HG03097 (cell line): ENCODE data around the gene SORT1.
"Not testable (repeated sequence)": the region's sequence is repeated elsewhere in the genome, so short reads cannot be mapped to it uniquely, and the experiment has no call there.

Experiments used
- ATAC-seq: cut with Tn5 transposase; IDR thresholded peaks from one replicate; pipeline ENCODE4 v1.9.1; 2021; ENCODE audit not compliant: unreplicated experiment, low FRiP score

SORT1 gene

GRCh38 chr1:109383087-109383779 is 14.5 kb downstream of the SORT1 start:
- ATAC-seq, result no peak

DNA sequence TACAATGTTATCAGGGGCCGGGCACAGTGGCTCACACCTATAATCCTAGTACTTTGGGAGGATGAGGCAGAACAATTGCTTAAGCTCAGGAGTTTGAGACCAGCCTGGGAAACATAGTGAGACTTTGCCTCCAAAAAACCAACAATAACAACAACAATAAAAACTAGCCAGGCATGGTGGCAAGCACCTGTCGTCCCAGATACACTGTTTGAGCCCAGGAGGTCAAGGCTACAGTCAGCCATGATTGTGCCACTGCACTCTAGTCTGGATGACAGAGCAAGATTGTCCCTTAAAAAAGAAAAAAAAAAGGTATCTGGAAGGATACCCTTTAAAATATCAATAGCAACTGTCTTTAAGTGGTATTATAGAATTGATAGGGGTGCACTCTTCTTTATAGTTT is 16.1 kb downstream of the SORT1 start:
- no peak for ATAC-seq

- ATAC-seq, result no peak
Observed at GRCh38 chr1:109379907-109380306, 17.8 kb downstream of the SORT1 start.

GRCh38 chr1:109379422-109379821 is 18.3 kb downstream of the SORT1 start:
- ATAC-seq, result no peak

GRCh38 chr1:109377698-109378097 is 20.0 kb downstream of the SORT1 start:
- no peak for ATAC-seq

GRCh38 chr1:109373696-109374095 is 24.0 kb downstream of the SORT1 start:
- not testable (repeated sequence) for ATAC-seq

- ATAC-seq, result no peak
Observed at GRCh38 chr1:109373126-109373525, 24.6 kb downstream of the SORT1 start.

DNA sequence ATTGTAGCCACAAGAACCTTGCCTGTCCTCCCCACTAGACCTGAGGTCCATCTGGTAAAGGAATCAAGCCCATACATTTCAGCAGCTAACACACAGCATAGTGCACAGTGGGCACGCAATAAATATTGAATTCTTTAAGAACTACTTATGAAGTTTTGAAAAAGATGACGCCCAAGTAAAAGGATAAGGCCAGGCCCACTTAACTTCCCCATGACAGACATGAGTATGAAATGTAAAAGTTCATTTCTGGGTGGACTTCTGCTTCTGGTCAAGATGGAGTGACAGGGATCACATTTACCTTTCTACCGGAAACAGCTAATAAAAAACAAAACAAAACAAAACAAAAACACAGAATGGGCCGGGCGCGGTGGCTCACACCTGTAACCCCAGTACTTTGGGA is 25.4 kb downstream of the SORT1 start:
- ATAC-seq, result no peak

DNA sequence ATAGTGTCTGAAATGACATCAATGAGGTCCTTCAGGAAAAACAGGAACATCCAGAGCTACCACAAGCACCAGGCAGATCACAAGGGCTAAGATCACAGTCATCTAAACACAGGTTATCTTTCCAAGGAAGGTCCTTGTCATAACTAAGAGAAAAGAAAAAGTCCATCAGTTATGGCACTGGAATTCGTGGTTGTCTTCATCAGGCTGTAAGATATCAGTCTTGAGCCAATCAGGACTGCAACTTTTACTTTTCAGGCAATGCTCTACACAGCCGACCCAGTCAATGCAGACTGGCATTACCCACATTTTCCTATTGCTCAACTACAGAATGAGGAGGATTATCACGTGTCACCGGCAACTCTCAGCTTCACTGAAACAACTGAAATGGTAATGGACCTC is 26.4 kb downstream of the SORT1 start:
- no peak for ATAC-seq

DNA sequence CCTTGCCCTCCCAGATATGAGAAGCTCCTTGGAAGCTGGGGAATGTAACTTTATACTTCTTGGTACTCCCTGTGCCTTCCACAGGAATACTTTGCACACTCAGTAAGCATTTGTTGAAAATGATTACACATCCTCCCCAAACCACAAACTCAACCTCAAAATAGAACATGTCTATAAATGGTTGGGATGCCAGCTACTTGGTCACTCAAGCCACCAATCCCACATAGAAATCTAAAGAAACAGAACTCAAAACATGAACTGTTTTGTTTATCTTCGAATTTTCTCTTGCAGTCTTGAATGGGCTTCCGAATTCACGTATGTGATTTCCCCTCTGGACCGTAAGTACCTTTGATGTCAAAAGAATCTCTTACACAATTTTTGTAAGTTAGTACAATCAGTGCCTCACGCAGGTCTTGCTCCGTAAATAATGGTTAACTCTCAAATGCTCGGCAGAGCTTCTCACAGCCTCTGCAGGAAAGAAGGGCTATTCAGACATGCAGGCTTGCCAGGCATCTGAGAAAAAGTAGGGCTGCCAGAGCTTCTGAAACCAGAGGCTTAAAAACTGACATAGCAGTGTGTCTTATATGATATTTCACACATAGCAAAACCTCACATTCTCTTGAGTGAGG is 26.9 kb downstream of the SORT1 start:
- no peak for ATAC-seq

- no peak for ATAC-seq
Observed at GRCh38 chr1:109369167-109369746, 28.5 kb downstream of the SORT1 start.

DNA sequence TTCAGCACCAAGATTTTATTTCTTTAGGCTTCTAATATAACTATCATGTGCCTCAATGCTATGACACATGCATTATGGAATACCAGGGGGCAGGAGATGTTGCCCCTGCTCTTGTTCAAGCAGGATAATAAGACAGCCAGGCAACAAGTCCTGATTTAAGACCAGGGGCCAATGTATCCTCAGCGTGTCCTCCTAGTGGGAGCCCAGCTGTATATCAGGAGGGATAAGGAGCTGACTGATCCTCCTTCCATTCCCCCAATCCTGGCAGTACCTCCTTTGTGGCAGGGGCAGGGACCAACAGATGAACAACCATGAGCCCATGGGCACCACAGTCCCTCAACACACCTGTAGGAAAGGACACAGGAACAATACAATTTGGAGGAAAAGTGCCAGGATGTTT is 29.3 kb downstream of the SORT1 start:
- ATAC-seq, result no peak

GRCh38 chr1:109367626-109368025 is 30.1 kb downstream of the SORT1 start:
- ATAC-seq, result no peak

GRCh38 chr1:109365642-109366204 is 32.0 kb downstream of the SORT1 start:
- no peak for ATAC-seq

- ATAC-seq, result no peak
Observed at GRCh38 chr1:109361649-109362048, 36.1 kb downstream of the SORT1 start.

GRCh38 chr1:109361069-109361468 is 36.6 kb downstream of the SORT1 start:
- ATAC-seq, result no peak

GRCh38 chr1:109357616-109358015 is 40.1 kb downstream of the SORT1 start:
- ATAC-seq, result no peak

- no peak for ATAC-seq
Observed at GRCh38 chr1:109356915-109357314, 40.8 kb downstream of the SORT1 start.

DNA sequence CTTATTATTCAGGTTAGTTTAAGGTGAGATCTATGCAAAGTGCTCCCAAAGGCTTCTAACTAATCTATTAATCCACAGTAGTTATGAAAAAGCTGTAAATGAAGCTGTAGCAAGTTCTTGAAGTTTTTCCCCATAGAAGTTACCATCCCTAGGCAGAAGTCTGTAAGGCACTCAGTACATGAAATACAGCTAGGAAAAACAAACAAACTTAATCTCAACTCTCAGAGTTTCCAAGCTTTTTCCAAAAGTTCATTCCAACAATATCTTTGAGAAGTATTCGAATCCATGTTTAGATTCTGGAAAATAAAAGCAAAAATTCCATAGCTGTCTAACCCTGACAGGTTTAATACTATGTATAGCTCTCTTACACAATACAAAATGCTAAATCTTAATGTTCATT is 41.2 kb downstream of the SORT1 start:
- ATAC-seq, result no peak

GRCh38 chr1:109354929-109355328 is 42.8 kb downstream of the SORT1 start:
- ATAC-seq, result no peak

DNA sequence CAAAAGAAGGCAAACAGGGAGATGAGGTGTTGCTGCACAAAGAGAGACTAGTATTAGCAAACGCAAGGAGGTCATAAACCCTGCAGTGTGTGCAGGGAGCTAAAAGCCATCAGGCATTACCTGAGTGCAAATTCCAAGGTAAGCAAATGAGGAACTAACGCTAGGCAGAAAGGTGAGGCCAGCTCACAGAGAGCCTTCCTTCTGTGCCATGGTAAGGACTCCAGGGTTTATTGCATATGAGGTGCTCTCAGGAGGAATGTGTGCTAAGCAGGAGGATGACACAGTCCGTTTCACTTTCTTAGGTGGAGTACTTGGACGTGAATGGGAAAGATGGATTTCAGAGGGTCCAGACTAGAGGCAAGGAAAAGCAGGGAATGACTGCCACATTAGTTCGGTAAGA is 46.3 kb downstream of the SORT1 start:
- ATAC-seq, result no peak

DNA sequence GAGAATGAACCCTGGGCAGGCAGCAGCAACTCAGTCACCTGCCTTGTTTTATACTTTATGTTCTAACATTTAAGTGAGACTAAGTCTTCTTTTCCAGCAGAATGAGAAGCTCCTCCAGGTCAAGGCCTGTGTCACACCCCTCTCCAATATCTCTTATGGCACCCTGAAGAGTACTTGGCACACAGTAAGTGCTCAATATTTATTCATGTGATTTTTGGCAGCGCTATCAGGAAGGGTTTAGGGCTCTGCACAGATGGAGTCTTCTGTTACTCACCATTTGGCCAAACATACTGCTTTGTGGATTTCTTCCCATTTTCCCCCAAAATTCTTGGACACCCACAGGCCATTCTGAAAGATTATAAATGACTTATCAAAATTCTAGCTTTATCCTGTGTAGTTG is 47.1 kb downstream of the SORT1 start:
- no peak for ATAC-seq
